Natural killer cell (primary cell): ENCODE measurements around the gene TIAM1. TPM values are rescaled to one million over a fixed set of nuclear protein-coding genes. Genes with fewer than 3 reads are reported as not detected.

ENCODE experiments used
- ATAC-seq, 3 donors: fragments of 150-1000 bp in 2 of 3; fragments of 200-7000 bp in 1 of 3; cut with Tn5 transposase; 1 replicate in 1 of 3; 2 replicates in 2 of 3; pipeline ENCODE4 v1.10.0; 2021; ENCODE audit warnings: mild to moderate bottlenecking in 2 of 3, moderate library complexity in 2 of 3
- DNase-seq, 2 donors: peaks; one replicate each; pipeline versions ENCODE4 v3.0.0 to v3.0.0-alpha.2; 2013 to 2021; ENCODE audit warnings: mixed read lengths in 1 of 2
- H3K27ac ChIP-seq: one replicate; pipeline ENCODE4 v1.5.1; 2013; ENCODE audit warnings: mild to moderate bottlenecking, low read length
- H3K27me3 ChIP-seq: one replicate; pipeline ENCODE4 v1.6.1; 2013; ENCODE audit warnings: low read length; ENCODE audit not compliant: control insufficient read depth, insufficient read depth
- H3K36me3 ChIP-seq: one replicate; pipeline ENCODE4 v1.6.1; 2013; ENCODE audit warnings: low read length; ENCODE audit not compliant: control insufficient read depth, insufficient read depth
- H3K4me1 ChIP-seq: one replicate; pipeline ENCODE4 v1.6.1; 2013; ENCODE audit warnings: low read length; ENCODE audit not compliant: control insufficient read depth, insufficient read depth
- H3K4me3 ChIP-seq: one replicate; pipeline ENCODE4 v1.5.1; 2013; ENCODE audit warnings: low read length
- H3K9me3 ChIP-seq: one replicate; pipeline ENCODE4 v1.6.1; 2013; ENCODE audit warnings: low read length; ENCODE audit not compliant: control insufficient read depth, insufficient read depth
- H3K27ac Mint-ChIP-seq, 2 donors: one replicate each; pipeline ENCODE4 v1.8.0; 2022; ENCODE audit warnings: mild to moderate bottlenecking in 2 of 2, mixed read lengths in 2 of 2, moderate library complexity in 1 of 2
- H3K27me3 Mint-ChIP-seq, 2 donors: one replicate each; pipeline ENCODE4 v1.8.0; 2022; ENCODE audit warnings: low read depth in 2 of 2, mixed read lengths in 2 of 2
- H3K36me3 Mint-ChIP-seq: one replicate; pipeline ENCODE4 v1.8.0; 2022; ENCODE audit warnings: mixed read lengths
- H3K4me1 Mint-ChIP-seq, 2 donors: one replicate each; pipeline ENCODE4 v1.8.0; 2022; ENCODE audit warnings: mixed read lengths in 2 of 2
- H3K4me3 Mint-ChIP-seq: one replicate; pipeline ENCODE4 v1.8.0; 2022; ENCODE audit warnings: mild to moderate bottlenecking, moderate library complexity, mixed read lengths
- H3K9me3 Mint-ChIP-seq, 2 donors: one replicate each; pipeline ENCODE4 v1.8.0; 2022; ENCODE audit warnings: mixed read lengths in 2 of 2
- WGBS: methylation state at CpG from one replicate; pipeline ENCODE4 v1.1.7; 2013; ENCODE audit warnings: missing lambda C conversion rate; ENCODE audit not compliant: insufficient coverage; 5-methylcytosine and 5-hydroxymethylcytosine counted together
- intact Hi-C: fragments of 100-400 bp; cut with micrococcal nuclease; formaldehyde crosslinking; loops from one replicate; pipeline ENCODE4 v1.14.2; 2022
- total RNA-seq, 4 donors: library from RNA; stranded (reverse); fragments of 120-200 nt in 1 of 4; gene quantifications; one replicate each; pipeline versions ENCODE4 v1.2.3 to v1.2.4, GENCODE V29; 2013 to 2022
- TF ChIP-seq, protein P1 (sequence below): fragments of 200-600 bp; IDR thresholded peaks from one replicate; pipeline ENCODE4 v1.8.0; 2022; ENCODE audit warnings: antibody characterized with exemption

TIAM1 gene
- total RNA-seq, 3 donors from 2014 or later (not counting 1 experiment from before 2014, with no cell fraction given) = 19.1 to 32.3 (median 19.4) TPM

GRCh38 chr21:31252091-31252490 lies 92.0 kb downstream of the TIAM1 start:
- H3K36me3 ChIP-seq = no peaks in the 10 kb centered on the region
- H3K27ac ChIP-seq = no peak overlapping the region
- H3K9me3 ChIP-seq = no peaks in the 10 kb centered on the region
- TF ChIP-seq, protein P1, sequence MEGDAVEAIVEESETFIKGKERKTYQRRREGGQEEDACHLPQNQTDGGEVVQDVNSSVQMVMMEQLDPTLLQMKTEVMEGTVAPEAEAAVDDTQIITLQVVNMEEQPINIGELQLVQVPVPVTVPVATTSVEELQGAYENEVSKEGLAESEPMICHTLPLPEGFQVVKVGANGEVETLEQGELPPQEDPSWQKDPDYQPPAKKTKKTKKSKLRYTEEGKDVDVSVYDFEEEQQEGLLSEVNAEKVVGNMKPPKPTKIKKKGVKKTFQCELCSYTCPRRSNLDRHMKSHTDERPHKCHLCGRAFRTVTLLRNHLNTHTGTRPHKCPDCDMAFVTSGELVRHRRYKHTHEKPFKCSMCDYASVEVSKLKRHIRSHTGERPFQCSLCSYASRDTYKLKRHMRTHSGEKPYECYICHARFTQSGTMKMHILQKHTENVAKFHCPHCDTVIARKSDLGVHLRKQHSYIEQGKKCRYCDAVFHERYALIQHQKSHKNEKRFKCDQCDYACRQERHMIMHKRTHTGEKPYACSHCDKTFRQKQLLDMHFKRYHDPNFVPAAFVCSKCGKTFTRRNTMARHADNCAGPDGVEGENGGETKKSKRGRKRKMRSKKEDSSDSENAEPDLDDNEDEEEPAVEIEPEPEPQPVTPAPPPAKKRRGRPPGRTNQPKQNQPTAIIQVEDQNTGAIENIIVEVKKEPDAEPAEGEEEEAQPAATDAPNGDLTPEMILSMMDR = no peak
- H3K4me3 ChIP-seq = no peak overlapping the region
- Mint-ChIP-seq H3K9me3 (no peaks in the 10 kb centered on the region), H3K36me3 (no peaks in the 10 kb centered on the region), H3K27ac (no peak overlapping the region), H3K4me3 (no peak overlapping the region), H3K4me1 (no peaks in the 10 kb centered on the region), H3K27me3 (no peaks in the 10 kb centered on the region)
- H3K4me1 ChIP-seq = no peaks in the 10 kb centered on the region
- 93% methylated on average over 14 of the region's 14 CpGs for WGBS
- H3K27me3 ChIP-seq = no peaks in the 10 kb centered on the region
- intact Hi-C loops = no loop called here
- ATAC-seq = no peak
- DNase-seq = no peak

DNA sequence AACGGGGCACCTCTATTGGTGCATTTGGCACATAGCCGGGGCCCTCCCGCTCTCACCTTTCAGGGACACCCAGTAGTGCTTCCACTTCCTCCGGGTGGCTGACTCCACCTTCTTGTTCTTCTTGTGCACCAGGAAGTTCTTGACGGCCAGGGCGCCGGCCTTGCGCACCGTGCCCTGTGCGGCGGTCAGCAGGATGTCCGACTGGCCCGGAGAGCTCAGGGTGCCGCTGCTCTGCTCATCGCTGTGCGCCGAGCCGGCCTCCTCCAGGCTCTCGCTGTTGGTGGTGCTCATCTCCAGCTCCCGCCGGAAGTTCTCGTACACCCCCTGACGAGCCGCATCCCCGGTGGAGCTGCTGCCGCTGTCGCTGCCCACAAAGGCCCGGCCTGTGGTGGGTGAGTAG lies 92.4 kb downstream of the TIAM1 start:
- no peak for DNase-seq
- Mint-ChIP-seq H3K4me3 (no peak overlapping the region), H3K4me1 (no peaks in the 10 kb centered on the region), H3K27me3 (no peaks in the 10 kb centered on the region), H3K9me3 (no peaks in the 10 kb centered on the region), H3K27ac (no peak overlapping the region), H3K36me3 (no peaks in the 10 kb centered on the region)
- no peaks in the 10 kb centered on the region for H3K9me3 ChIP-seq
- no peaks in the 10 kb centered on the region for H3K4me1 ChIP-seq
- H3K27ac ChIP-seq = no peak overlapping the region
- intact Hi-C loops = no loop called here
- no peaks in the 10 kb centered on the region for H3K27me3 ChIP-seq
- H3K4me3 ChIP-seq = no peak overlapping the region
- 95% methylated on average over 28 of the region's 28 CpGs for WGBS
- no peaks in the 10 kb centered on the region for H3K36me3 ChIP-seq
- ATAC-seq = no peak
- TF ChIP-seq, protein P1 = no peak

DNA sequence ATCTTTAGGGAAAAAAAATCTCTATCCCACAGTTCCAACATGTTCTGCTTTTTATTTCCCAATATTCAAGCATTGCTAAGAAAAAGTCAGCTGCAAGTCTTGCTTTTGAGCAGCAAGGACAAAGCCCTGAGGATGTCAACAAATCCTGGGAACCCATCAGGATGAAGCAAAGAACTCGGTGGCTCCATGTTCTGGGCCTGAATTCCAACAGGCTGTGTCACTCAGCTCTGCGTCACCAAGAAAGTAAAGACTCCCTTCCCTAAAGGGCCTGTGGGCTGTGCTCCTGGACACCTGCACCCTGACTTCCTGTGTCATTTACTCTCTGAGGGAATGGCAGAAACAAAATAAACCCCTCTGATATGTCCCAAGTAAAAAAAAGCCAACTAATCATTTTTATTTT lies 95.5 kb downstream of the TIAM1 start:
- 94% methylated on average over 2 of the region's 2 CpGs for WGBS
- DNase-seq = no peak
- intact Hi-C loops = no loop called here
- H3K27me3 ChIP-seq = no peaks in the 10 kb centered on the region
- H3K4me3 ChIP-seq = no peak overlapping the region
- Mint-ChIP-seq H3K27me3 (no peaks in the 10 kb centered on the region), H3K4me3 (no peak overlapping the region), H3K4me1 (no peaks in the 10 kb centered on the region), H3K36me3 (peaks cover 9% of the 10 kb centered on the region), H3K27ac (no peak overlapping the region), H3K9me3 (peaks cover 2 to 3% of the 10 kb centered on the region in 2 donors)
- H3K9me3 ChIP-seq = no peaks in the 10 kb centered on the region
- TF ChIP-seq, protein P1 = no peak
- no peaks in the 10 kb centered on the region for H3K4me1 ChIP-seq
- no peak overlapping the region for H3K27ac ChIP-seq
- no peak for ATAC-seq
- H3K36me3 ChIP-seq = peaks cover 2% of the 10 kb centered on the region

DNA sequence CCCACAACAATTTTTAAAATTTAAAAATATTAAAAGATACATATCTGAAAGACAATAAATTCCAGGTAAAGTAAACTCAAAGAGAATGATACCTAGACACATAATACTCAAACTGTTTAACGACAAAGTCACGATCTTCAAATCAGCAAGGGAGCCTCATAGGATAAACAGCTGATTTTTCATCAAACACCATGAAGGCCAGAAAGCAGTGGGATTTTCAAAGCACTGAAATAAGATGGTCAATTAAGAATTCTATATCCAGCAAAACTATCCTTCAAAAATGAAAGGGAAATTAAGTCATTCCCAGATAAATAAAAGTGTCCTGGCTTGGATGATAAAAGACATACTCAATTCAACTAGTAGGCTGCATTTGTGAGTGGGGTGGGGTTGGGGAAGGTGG lies 100.5 kb downstream of the TIAM1 start:
- intact Hi-C loops = no loop called here
- no peaks in the 10 kb centered on the region for H3K27me3 Mint-ChIP-seq
- peaks cover 9 to 12% of the 10 kb centered on the region in 2 donors for H3K9me3 Mint-ChIP-seq
- WGBS = 100% methylated on average over 2 of the region's 2 CpGs
- no peak overlapping the region for H3K27ac ChIP-seq
- peaks cover 40% of the 10 kb centered on the region for H3K36me3 Mint-ChIP-seq
- H3K4me3 ChIP-seq = no peak overlapping the region
- peaks cover 5% of the 10 kb centered on the region for H3K9me3 ChIP-seq
- TF ChIP-seq, protein P1 = no peak
- no peaks in the 10 kb centered on the region for H3K4me1 ChIP-seq
- H3K4me1 Mint-ChIP-seq = no peaks in the 10 kb centered on the region
- no peaks in the 10 kb centered on the region for H3K27me3 ChIP-seq
- DNase-seq (no peak), ATAC-seq (no peak)
- H3K27ac Mint-ChIP-seq = no peak overlapping the region
- no peak overlapping the region for H3K4me3 Mint-ChIP-seq
- peaks cover 2% of the 10 kb centered on the region for H3K36me3 ChIP-seq
